GM21423 (cell line): ENCODE data around the gene THSD4.

Experiments used
- ATAC-seq: cut with Tn5 transposase; IDR thresholded peaks from one replicate; pipeline ENCODE4 v1.9.1; 2021; ENCODE audit warnings: mild to moderate bottlenecking, moderate library complexity; ENCODE audit not compliant: unreplicated experiment

Gene THSD4

DNA sequence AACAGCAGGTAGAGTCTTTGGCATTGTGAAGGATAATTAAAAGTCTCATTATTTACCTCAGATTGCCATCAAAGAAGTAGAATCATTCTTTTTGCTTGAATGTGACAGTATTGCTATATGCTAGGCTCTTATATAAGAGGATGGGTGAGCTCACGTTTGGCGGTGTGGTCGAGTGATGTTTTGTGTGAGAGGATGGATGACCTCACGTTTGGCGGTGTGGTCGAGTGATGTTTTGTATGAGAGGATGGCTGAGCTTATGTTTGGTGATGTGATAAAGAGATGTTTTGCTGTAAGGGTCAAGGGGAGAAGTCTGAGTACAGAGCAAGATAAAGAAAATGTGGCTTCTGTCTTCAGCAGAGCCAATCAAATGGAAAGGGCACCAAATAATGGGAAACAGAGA, 395.5 kb downstream of the THSD4 start:
- ATAC-seq: no peak

DNA sequence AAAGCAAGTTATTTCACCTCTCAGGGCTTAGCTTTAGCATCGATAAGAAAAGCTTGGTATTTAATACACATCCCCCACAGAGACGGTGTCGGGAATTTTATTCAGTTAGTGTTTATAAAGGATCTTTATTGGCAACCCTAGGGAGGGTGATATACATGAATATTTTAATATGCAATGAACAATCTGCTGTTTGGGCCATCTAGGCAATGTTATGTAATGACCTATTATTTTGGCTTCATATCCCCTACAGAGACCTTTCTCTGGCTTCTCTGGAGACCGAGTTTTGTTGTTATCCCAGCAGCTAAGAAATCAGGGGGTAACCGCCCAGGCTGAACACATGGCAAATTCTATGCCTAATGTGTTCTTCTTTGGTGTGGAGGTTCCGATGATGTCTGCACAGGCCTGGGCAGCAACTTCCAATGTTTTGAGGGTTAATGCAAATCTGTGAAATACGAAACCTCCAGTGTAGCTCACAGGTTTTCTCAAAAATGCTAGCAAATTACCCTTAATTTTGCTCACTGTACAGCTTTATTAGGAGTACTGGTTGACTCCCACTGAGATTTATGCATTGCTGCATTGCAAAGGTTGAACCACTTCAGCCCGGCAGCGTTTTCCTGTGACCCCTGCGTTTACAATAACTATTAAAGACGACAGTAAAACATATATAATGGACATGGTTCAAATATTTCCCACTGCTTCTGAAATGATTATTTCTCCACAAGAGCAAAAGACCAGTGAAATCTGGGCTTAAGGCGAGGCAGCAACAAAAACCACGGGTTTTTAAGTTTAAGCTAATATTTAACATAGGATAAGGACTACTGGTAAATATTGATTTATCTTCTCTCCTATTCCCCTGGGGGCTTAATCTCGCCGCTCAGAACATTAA, 396.8 kb downstream of the THSD4 start:
- ATAC-seq: no peak

DNA sequence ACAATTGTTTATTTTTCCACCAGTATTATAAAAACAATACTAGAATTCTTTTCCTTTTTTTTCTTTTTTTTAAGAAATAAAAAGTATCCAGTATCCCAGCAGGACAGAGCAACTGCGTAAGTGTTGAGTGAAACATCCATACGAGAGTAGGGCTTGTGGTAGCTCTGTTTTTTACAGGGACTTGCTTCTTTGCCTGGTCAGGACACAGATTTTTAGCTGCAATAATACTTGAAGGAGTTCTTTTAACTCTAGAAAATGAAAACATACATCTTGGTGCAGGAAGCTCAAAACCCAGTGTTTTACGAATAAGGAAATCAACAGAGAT, 397.4 kb downstream of the THSD4 start:
- ATAC-seq: no peak

DNA sequence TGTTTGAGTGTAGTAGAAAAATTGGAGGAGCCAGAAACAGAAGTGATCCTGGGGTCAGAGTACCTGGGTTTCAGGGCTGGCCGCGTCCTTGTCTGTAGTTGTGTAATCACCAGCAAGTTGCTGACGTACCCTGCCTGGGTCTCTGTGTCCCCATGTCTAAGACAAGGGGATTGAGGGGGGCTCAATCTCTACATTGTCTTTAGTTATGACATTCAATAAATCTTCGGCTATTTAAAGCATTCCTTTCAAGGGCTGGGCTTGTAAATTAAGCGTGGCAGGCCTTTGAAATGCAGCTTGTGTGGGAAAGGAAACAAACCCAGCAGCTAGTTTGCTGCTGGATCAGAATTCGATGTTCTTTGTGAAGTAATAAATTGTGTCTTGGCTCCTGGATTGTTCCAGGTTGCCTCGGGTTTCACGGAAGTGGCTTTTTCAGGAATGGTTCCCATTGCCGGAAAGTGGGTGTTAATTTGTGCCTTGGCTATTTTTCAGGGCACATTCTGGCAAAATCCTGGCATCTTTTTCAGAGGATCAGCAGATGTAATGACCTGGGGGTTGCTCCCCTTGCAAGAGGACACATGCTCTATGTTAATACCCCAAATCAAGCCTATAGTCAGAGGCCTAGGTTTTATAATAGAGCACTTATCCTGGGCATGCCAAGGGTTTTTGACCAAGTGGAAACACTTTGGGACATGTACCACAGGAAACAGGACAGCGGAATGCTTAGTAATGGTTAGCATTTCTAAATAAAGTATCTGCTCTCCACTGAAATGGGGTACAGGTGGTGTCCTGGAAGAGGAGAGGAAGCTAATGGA, 400.3 kb downstream of the THSD4 start:
- no peak for ATAC-seq

DNA sequence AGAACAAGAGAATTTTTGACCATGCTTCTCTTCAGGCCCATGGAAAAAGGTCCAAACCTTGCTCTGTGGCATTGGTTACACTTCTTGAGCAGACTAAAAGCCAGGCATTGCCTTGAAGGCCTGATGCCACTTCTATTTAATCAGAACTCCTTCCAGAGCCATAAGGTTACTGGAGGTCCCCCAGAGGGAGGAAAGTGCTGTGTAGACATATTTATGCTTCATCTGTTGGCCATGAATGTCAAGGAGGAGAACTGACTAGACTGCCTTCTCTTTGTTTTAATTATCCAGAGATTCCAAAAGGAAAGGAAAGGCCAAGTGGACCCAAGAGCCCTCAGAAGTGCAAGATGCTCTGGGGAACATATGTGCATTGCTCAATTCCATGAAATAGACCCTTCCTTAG, 402.5 kb downstream of the THSD4 start:
- ATAC-seq: no peak

DNA sequence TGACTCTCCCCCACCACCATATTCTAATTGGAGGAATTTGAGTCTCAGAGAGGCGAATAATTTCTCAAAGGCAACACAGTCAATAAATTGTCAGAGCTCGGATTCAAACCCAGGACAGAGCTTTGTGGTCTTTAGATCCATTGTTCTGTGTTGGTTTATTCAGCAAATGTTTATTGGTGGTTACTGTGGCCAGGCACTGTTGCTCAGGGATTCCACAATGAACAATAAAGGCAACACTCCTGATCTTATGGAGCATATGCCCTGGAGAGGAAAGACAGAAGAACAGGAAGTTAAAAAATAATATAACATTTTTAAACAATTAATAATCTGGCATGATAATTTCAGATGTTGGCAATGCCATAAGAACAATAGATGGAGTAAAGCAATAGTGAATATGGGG, 403.4 kb downstream of the THSD4 start:
- no peak for ATAC-seq

DNA sequence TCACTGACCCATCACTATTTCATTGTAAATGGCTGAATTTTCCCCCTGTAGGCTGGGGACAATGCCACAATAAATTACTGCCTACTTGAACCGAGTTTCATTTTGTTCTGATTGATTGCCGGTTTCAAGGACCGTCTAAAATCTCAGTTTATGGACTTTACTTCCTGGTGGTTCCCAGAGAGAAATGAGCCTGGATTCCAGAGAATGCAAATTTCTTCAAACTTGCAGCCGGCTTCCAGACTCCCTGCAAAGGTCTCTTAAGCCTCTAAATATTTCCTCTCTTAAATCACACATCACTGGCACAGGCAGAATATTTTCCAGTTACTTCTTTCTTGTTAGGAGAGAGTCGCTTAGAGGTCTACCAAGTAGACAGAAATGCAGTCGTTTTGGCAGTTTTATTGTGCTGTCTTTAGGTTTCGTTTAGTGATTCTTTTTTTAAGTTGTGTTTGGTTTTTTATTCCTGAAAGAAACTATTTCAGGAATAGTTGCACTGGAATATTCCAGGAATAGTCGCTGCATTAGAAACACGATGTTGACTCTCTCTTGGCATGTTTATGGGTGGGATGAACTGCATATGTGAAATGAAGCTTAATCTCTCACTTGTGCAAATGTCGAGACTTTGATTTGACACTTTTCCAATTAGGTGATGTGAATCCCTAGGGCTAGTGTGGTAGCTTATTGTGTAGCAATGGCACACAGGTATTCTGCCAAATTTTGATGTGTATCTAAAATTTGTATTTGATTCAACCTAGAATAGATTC, 411.0 kb downstream of the THSD4 start:
- ATAC-seq: no peak

DNA sequence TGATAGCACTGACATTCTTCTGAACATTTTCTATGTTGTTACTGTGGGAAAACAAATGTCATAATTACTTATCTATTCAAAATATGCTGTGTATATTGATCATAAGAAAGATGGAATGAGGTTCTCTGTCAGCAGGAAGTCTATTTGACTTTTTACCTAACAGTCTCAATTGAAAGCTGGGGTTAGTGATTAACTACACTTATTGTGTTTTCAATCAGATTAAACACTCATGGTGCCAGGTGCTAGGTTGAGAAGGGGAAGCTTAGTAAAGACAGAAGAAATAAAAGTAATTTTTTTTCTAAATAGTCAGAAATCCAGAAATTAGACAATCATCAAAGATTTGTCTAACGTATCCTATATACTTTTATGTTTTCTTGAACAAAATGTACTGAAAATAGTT, 414.1 kb downstream of the THSD4 start:
- no peak for ATAC-seq

DNA sequence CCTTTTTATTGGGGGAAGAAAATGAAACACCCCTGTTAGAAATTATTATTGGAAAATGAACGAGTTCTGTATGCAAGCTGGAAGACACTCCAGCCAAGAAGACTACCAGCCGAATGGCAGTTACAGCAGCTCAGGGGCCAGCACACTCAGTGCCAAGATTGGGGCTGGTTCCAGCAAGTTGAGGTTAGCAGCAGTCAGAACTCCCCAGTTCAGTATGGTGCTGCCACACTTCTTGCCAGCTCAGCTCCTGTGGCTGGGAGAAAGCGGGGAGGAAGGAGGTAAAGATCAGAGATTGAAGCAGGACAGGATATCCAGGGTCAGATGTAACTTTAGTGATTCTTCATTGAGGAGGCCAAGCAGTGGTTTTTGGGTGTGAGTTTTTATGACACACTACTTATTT, 414.8 kb downstream of the THSD4 start:
- ATAC-seq: no peak

DNA sequence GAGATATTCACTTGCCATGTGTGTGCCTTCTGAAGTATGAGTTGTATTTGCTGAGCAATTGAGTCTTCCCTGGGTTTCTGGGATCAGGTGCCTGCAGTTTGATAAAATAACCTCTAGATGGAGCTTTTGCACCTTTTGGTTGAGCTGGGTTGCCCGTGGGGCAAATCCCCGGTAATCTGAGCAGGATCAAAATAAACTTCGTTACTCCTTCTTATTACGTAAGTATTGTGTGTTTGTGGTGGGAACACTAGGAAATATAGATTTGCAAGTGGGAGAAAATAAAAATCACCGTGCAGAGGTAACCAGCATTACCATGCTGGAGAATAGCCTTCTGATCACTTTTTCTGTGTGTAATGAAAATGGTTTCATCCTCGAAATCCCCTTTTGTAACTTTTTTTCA, 417.7 kb downstream of the THSD4 start:
- no peak for ATAC-seq

DNA sequence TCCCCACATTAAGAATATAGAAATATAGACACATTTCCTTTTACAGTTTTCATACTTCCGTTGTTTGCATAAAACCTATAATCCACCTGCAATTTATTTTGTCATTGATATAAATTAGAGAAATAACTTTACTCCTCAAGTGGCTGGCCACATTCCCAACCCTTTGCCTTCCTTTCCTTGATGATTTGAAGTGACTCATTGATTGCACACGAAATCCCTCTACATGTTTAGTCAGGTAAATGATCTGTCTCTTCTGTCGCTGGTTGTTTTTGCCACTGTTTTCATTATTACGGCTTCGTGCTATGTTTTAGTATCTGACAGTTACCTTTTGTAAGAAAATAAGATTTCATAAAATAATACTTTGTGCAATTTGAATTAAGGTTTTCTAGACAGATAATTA, 422.9 kb downstream of the THSD4 start:
- ATAC-seq: no peak

DNA sequence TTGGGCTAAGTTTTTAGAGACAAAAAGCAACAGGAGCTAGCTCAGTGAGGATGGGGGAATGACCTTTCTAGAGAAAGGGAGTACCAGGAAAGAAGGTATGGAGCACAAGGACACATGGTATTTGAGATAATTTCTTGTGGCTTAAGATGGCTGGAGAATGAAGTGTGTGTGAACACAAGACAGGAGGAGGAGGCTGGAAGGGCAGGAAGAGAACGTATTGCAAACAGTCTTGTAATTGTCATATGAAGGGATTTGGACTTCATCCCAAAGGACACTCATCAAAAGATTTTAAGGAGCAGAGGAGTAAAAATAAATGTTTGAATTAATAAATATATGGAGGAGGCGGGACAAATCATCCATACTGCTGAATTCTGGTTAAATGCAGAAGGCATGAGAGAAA, 426.5 kb downstream of the THSD4 start:
- no peak for ATAC-seq

DNA sequence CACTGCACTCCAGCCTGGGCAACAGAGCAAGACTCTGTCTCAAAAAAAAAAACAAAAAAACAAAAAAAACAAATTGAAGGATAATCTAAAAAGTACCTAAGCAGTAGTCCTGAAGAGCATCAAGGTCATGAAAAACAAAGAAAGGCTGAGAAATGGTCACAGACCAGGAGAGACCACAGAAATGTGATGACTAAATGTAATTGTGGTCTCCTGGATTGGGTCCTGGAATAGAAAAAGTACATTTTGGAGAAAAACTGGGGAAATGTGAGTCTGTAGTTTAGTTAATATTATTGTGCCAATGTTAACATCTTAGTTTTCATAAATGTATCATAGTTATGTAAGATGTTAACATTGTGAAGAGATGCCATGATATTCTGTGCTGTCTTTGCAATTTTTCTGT, 427.6 kb downstream of the THSD4 start:
- ATAC-seq: no peak

DNA sequence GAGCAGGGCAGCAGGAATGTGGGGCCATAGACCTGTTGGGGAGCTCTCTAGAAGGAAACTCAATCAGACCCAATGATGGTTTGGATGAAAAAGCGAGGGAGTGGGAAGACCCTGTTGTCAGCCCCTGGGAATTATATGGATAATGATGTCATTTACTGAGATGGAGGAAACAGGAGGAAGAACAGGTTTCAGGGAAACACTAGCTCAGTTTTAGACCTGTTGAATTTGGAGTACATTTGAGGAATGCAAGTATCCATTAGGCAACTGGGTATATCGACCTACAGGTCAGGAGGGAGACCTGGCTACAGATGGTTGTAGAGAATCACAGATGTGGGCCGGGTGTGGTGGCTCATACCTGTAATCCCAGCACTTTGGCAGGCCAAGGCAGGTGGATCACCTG, 428.1 kb downstream of the THSD4 start:
- no peak for ATAC-seq

DNA sequence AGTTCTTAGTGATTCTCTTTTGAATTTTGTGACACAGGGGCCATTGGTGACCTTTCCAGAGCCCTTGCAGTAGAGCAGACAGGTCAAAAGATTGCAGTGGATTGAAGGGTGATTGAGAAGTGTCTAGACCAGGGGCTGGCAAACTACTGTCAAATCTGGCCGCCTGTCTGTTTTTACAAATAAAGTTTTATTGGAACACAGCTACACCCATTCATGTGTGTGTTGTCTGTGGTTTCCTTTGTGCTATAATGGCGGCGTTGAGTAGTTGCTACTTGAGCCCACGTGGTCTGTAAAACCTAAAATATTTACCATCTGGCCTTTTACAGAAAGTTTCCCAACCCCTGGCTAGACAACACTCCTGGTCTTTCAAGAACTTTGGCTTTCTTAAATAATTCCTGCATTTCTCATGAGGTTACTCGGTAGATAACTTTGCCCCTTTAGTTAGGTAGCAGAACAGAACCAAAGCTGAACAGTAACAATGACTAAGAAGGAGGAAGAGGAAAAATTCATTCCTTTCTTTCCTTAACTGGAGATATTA, 430.0 kb downstream of the THSD4 start:
- ATAC-seq: no peak

DNA sequence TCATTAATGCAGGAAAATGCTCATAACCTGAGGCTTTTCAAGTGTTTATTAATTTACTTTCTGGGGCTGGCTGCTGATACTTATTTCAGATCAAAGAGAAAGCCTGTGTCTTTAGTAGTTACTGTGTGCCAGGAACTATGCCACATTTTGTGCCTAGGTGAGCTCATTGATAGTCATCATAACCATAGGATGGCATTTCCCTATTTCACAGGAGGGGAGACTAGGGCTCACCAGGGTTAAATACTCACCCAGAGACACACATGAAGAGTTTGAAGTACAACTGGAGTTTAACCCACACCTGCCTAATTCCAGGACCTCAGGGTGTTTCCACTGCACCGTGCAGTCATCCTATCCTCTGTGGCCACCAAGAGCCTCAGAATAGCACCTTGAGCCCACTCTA, 430.7 kb downstream of the THSD4 start:
- ATAC-seq: no peak

DNA sequence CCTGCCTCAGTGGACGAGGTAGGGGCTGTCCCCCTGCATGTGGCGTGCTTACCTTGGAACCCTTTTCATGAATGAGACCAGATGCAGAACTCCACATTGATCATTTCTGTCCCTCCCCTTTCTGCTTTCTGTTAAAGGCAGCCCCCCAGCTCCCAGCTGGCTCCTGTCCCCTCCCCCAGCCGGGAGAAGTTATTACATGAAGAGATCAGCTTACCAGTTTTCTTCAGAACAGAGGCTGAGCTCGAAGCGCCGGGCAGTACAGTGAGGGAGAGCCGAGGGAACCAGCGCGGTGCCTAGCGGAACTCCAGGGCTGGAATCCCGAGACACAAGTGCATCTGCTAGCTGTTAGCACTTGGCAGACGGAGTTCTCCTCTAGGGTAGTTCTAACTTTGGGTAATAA, 431.7 kb downstream of the THSD4 start:
- no peak for ATAC-seq

DNA sequence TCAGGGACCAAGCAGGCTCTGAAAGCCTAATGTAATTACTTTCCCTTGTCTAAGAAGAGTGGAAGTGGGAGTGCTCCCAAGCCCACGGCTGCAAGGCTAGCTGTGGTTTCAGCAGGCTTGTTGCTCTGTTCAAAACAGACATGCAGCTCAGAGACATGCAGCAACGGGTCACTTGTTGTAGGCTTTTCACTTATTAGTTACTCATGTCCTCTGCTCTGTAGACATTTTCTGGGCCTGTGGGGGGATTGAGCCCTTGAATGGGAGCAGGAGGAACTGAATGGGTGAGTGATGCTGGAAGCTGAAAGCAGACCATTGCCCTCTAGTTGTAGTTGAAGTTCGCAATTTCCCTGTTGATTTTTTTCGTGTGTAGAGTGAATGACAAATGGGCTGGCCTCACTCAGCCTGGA, 433.1 kb downstream of the THSD4 start:
- ATAC-seq: no peak

DNA sequence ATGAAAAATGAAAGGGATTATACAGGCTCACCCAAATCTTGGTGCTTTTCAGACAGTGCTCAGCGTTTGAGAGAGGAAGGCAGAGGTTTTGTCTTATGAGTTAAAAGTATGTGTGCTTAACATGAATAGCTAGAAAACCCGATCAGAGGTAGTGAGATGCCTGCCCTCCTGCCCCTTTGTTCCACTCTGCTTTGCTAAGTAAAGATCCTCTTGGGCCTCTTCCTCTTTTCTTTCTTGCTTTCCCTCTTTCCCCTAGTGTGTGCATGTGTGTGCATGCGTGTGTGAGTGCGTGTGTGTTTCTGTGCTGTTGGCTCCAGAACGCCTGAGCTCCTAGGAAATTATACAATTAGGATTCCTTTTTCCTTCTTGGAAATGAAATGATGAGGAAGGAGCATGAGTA, 433.8 kb downstream of the THSD4 start:
- ATAC-seq: no peak

DNA sequence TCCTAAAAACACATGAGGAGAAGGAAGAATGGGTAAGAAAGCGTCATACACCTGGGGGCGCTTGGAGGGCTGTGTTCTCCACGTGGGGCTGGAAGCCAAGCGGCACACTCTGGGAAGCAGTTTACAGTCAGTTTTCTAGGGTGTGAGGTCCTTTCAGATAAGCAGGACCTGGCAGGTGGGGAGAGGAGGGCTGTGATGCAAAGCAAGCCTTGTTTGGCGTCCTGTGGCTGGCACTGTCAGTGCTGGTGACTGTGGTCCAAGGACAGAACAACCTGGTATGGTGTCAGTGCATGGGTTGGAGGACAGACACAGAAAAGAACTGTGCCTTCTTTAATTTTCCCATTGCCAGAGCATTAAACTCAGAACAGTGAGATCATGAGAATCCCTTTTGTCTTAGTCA, 434.4 kb downstream of the THSD4 start:
- ATAC-seq: no peak

DNA sequence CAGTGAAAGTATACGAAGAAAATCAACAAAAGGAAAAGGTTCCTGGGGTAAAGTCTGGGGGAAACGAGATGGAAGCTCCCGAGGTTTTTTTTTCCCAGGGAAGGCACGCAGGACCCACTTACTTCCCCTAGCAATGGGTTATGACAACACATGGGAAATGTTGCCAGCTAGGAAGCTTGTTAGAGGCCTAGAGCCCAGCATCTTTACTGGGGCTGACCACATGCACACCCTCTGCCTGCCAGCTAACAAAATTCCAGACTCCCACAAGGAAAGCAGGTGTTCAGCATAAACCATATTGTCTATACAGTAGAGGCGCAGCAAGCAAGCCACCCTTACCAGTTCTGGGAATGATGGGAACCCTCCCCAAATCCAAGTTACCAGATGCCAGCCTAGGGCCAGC, 436.3 kb downstream of the THSD4 start:
- ATAC-seq: no peak
